Right atrium auricular region (tissue), 2 donors: ENCODE results near the gene WDR48. TPM values are rescaled to one million over a fixed set of nuclear protein-coding genes. Genes with fewer than 3 reads are reported as not detected.

Experiments used
- DNase-seq: peaks from one replicate; pipeline ENCODE4 v3.0.0-alpha.2; 2019; ENCODE audit warnings: low spot score
- H3K27ac ChIP-seq, 2 donors: fragments of 200-600 bp; sonication (generic); 1 replicate in 1 of 2; 2 replicates in 1 of 2; pipeline ENCODE4 v1.5.1; 2016 to 2019
- H3K27me3 ChIP-seq, 2 donors: fragments of 200-600 bp; sonication (generic); one replicate each; pipeline versions ENCODE4 v1.5.1 to v1.6.0; 2017 to 2019
- H3K36me3 ChIP-seq: fragments of 200-600 bp; sonication (generic); one replicate; pipeline ENCODE4 v1.5.1; 2016
- H3K4me1 ChIP-seq, 2 donors: fragments of 200-600 bp; sonication (generic); one replicate each; pipeline versions ENCODE4 v1.5.1 to v1.6.0; 2017 to 2019
- H3K4me3 ChIP-seq, 2 donors: fragments of 200-600 bp; sonication (generic); 1 replicate in 1 of 2; 2 replicates in 1 of 2; pipeline ENCODE4 v1.5.1; 2017 to 2019; ENCODE audit warnings: mild to moderate bottlenecking in 1 of 2, moderate library complexity in 1 of 2
- H3K9me3 ChIP-seq, 2 donors: fragments of 200-600 bp; sonication (generic); one replicate each; pipeline ENCODE4 v1.5.1; 2019
- total RNA-seq, 2 donors: library from RNA; depleted of rRNA; stranded (reverse); fragments of >200 nt; gene quantifications; one replicate each; pipeline ENCODE4 v1.1.0, GENCODE V29; 2016
- TF ChIP-seq, protein P1 (sequence below), 2 donors: fragments of 200-600 bp; sonication (generic); IDR thresholded peaks; one replicate each; pipeline ENCODE4 v1.5.1; 2019; ENCODE audit warnings: antibody characterized with exemption in 2 of 2

WDR48 gene
- total RNA-seq, 2 donors from 2014 or later, result 11.9 to 17.1 TPM

DNA sequence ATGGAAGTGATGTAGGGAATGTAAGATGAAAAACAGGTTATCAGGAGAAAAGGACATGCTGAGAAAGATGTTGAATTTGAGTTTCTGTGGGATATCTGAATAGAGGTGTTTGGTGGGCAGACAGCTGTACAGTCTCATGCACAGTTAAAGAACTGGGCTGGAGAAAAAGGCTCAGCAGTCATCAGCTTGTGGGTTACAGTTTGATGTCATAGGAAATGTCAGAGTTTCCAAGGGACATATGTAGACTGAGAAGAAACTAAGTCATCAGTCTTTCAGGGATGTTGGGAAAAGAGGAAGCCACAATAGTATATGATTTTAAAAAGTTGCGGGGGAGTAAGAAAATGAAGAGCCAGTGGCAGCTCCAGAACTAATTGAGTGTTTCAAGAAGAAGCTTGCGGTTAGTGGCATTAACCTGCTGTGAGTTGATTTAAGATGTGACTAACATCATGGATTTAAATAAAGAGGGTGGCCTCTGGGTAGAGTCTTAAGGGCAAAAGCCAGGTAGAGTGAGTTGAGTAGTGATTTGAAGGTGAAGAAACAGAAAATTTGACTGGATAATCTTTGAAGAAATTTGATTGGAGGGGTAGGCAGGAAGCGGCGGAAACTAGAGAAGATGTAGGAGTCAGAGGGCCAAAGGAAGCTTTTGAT lies 31.0 kb downstream of the WDR48 start:
- Histone ChIP-seq H3K4me3 (no peak overlapping the region), H3K27ac (no peak overlapping the region), H3K9me3 (no peaks in the 10 kb centered on the region), H3K27me3 (no peaks in the 10 kb centered on the region), H3K4me1 (no peaks in the 10 kb centered on the region), H3K36me3 (peaks cover 29% of the 10 kb centered on the region)
- DNase-seq, result no peak
- TF ChIP-seq, protein P1, sequence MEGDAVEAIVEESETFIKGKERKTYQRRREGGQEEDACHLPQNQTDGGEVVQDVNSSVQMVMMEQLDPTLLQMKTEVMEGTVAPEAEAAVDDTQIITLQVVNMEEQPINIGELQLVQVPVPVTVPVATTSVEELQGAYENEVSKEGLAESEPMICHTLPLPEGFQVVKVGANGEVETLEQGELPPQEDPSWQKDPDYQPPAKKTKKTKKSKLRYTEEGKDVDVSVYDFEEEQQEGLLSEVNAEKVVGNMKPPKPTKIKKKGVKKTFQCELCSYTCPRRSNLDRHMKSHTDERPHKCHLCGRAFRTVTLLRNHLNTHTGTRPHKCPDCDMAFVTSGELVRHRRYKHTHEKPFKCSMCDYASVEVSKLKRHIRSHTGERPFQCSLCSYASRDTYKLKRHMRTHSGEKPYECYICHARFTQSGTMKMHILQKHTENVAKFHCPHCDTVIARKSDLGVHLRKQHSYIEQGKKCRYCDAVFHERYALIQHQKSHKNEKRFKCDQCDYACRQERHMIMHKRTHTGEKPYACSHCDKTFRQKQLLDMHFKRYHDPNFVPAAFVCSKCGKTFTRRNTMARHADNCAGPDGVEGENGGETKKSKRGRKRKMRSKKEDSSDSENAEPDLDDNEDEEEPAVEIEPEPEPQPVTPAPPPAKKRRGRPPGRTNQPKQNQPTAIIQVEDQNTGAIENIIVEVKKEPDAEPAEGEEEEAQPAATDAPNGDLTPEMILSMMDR (IDR thresholded peaks at IDR 0.05), result no peak

DNA sequence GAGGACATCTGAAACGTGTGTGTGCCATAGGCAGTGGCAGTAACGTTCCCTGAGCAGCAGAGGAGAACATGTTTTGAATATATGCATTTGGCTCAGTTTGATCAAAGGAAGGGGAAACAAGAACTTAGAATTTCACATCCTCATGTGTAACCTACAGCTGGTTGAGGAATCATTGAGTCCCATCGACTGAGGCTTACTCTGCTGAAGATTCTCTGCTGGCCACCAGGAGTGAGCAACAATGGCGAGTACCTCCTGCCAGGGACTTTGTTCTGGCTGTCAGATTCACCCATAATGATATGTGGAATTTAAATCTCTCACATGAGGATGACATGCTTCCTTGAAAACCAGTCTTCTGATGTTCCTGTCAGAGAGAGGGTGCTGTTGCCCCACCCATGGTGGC lies 34.3 kb downstream of the WDR48 start:
- H3K27me3 ChIP-seq, result no peaks in the 10 kb centered on the region
- H3K36me3 ChIP-seq, result peaks cover 28% of the 10 kb centered on the region
- H3K4me3 ChIP-seq, result no peak overlapping the region
- H3K9me3 ChIP-seq, result no peaks in the 10 kb centered on the region
- DNase-seq, result no peak
- H3K4me1 ChIP-seq, result no peaks in the 10 kb centered on the region
- TF ChIP-seq, protein P1 (IDR thresholded peaks at IDR 0.05), result no peak
- no peak overlapping the region for H3K27ac ChIP-seq

DNA sequence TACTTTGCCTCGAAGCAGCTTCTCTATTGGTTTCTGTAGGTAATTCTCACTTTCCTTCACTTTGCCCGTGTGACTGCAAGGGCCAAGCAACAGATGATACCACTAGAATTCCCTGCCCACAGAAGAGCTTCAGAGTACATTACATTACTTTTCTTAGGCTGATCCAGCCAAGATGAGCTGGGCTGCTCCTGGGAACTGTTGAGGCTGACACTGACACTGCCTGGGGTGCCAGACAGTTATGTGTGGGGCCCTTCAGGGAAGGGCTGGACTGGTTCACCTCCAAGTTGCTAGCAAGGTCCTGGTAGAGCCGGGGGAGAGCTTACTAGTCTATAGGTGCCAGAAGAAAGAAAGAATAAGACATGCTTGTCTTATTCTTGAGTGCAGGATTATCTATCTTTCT lies 36.6 kb downstream of the WDR48 start:
- no peaks in the 10 kb centered on the region for H3K27me3 ChIP-seq
- no peaks in the 10 kb centered on the region for H3K4me1 ChIP-seq
- peaks cover 46% of the 10 kb centered on the region for H3K36me3 ChIP-seq
- no peak for DNase-seq
- no peaks in the 10 kb centered on the region for H3K9me3 ChIP-seq
- H3K27ac ChIP-seq, result no peak overlapping the region
- no peak overlapping the region for H3K4me3 ChIP-seq
- TF ChIP-seq, protein P1 (IDR thresholded peaks at IDR 0.05), result no peak

DNA sequence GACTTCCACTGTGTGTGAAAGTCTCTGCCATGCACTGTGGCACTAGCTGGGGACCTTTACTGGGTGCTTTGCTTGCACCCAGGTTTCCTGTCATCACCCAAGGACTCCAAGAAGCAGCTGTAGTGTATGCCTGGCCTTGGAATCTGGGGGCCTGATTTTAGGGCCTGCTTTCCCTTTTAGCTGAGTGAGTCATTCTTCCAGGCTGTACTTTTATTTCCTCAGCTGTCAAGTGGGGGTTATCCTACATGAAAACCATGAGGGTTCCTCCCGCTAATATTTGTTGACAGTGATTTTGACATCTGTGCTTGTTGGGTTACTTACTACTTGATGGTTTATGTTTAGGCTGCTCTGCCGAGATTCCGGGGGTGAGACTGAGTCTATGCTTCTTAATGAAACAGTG lies 37.1 kb downstream of the WDR48 start:
- TF ChIP-seq, protein P1 (IDR thresholded peaks at IDR 0.05), result no peak
- Histone ChIP-seq H3K4me3 (no peak overlapping the region), H3K27ac (no peak overlapping the region), H3K4me1 (no peaks in the 10 kb centered on the region), H3K36me3 (peaks cover 48% of the 10 kb centered on the region), H3K9me3 (no peaks in the 10 kb centered on the region), H3K27me3 (no peaks in the 10 kb centered on the region)
- no peak for DNase-seq

DNA sequence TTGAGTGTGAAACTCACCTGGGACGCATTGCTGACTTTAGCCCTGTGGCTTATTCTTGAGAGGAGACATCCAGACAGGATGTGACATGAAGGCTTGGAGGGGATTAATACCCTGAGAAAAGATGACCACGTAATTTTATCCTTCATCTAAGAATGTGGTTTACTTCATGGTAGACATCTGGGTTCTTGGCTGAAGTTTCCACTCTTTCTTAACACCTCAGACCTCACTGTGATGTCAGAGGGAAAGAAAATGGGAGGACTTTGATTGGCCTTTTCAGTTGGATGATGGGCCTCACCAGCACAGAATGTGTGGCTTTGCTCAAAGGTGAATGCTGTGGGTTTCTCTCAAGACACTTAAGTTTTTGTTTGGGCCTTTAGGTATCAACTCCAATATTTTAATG lies 39.1 kb downstream of the WDR48 start:
- peaks cover 58% of the 10 kb centered on the region for H3K36me3 ChIP-seq
- no peaks in the 10 kb centered on the region for H3K9me3 ChIP-seq
- H3K27me3 ChIP-seq, result no peaks in the 10 kb centered on the region
- no peaks in the 10 kb centered on the region for H3K4me1 ChIP-seq
- no peak overlapping the region for H3K27ac ChIP-seq
- TF ChIP-seq, protein P1 (IDR thresholded peaks at IDR 0.05), result no peak
- DNase-seq, result no peak
- no peak overlapping the region for H3K4me3 ChIP-seq
